A549 treated with AZD2906 at 1 μM for 4 hours (cell line): Measurements from ENCODE around the gene KRTAP19-1. TPM values are rescaled to one million over a fixed set of nuclear protein-coding genes. Genes with fewer than 3 reads are reported as not detected.

Source experiments
- total RNA-seq: library from RNA; stranded (reverse); fragments of 200-300 nt; extraction: Qiagen RNA extraction; gene quantifications from 5 replicates; pipeline ENCODE4 v1.2.3, GENCODE V29; 2022

Gene KRTAP19-1
- total RNA-seq: not detected in 5 replicates

DNA sequence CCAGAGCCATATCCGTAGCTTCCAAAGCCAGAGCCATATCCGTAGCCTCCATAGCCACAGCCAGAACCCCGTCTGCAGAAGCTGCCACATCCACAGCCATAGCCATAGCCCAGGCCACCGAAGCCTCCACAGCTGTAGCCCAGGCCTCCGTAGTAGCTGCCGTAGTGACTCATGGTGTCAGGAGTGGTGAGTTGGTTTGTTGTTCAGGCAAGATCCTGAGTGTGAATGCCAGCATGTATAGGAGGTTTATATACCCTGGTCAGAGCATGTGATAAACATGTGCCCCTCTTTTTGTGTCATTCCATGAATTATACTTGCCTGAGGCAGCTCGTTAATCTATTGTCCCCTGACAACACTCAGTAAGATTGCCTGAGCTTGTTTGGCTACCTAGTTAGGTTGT lies at the start of gene KRTAP19-1:
Gene KRTAP19-1 (minus strand): TSS at position 223 of the 400 bp plus-strand sequence. CDS start 50 bp downstream, at position 173.

DNA sequence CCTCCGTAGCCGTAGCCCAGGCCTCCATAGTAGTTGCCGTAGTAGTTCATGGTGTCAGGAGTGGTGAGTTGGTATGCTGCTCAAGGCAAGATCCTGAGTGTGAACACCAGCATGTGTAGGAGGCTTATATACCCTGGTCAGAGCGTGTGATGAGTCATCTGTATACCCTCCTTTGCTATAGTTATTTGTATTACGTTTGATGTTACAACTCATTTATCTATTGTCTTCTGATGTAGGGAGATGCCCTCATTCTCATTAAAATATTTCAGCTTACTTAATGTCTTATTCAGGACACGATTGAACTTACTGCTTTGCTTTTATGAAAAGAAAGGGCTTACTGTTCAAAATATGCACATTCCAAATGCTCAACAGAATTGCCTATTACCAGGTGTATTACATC lies 21.9 kb upstream of the KRTAP19-1 start, which contains the start of gene KRTAP19-5:
Gene KRTAP19-5 (minus strand): TSS at position 101 of the 400 bp plus-strand sequence. CDS start 51 bp downstream, at position 50.

DNA sequence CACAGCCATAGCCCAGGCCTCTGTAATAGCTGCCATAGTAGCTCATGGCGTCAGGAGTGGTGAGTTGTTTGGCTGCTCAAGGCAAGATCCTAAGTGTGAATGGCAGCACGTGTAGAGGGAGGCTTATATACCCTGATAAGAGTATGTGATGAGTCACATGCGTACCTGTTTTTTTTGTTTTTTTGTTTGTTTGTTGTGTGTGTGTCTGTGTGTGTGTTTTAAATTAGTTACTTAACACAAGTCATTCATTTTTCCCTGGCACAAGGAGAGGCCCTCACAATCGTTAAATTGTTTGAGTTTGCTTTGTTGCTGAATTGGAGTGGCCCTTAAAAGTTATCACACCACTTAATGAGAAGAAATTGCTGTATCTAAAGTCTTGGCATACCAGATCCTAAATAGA lies 16.9 kb upstream of the KRTAP19-1 start, which contains the start of gene KRTAP19-4:
Gene KRTAP19-4 (minus strand): TSS at position 101 of the 400 bp plus-strand sequence. CDS start 55 bp downstream, at position 46.

DNA sequence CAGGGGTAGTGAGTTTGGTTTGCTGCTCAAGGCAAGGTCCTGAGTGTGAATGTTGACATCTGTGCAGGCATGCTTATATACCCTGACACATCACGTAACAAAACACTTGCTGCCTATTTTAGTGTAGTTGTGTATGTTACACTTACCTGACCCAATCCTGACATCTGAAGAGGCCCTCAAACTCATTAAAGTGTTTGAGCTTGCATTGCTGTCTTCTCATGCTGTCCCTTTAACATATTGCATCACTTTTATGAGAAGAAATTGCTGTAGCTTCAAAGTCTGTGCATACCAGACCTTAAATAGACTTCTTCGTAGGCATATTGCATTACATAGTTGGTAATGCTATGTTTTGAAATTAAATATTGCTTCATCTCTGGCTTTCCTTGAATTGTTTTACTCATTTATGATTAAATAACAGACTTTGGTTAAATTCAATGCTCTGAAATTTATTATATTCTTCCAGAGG lies 11.8 kb upstream of the KRTAP19-1 start, which contains the start of gene KRTAP19-3:
Gene KRTAP19-3 (minus strand): TSS at position 51 of the 466 bp plus-strand sequence. CDS start 56 bp downstream, outside the sequence.

DNA sequence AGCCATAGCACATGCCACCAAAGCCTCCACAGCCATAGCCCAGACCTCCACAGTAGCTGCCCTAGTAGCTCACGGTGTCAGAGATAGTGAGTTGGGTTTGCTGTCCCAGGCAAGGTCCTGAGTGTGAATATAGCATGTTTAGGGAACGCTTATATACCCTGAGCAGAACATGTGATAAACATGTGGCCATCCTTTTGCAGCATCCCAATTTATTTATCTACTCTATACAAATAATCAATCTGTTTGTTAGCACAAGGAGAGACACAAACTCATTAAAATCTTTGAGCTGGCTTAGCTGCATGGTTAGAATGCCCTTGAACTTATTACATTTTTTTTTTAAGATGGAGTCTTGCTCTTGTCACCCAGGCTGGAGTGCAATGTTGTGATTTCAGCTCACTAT lies 7.2 kb upstream of the KRTAP19-1 start, which contains the start of gene KRTAP19-2:
Gene KRTAP19-2 (minus strand): TSS at position 101 of the 400 bp plus-strand sequence. CDS start 88 bp downstream, at position 13.

DNA sequence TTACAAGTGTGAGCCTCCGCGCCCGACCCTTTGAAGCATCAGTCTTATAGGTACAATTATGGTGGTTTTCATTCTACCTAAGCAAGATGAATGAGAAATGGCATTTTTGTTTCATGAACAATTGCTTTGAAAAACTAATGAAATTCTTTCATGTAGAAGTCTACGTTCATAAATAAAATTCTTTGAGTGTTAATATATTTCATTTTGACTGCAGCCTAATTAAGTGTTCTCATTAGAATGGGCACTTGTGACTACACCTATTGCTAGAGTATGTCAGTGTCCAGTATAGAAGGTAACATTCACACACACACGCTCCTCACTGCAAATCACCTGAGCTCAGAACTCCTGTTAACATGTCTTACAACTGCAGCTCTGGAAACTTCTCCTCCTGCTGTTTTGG lies 40.2 kb downstream of the KRTAP19-1 start, which contains the start of gene KRTAP15-1:
Gene KRTAP15-1 (plus strand): TSS at position 301 of the 400 bp plus-strand sequence. CDS start 53 bp downstream, at position 354.

DNA sequence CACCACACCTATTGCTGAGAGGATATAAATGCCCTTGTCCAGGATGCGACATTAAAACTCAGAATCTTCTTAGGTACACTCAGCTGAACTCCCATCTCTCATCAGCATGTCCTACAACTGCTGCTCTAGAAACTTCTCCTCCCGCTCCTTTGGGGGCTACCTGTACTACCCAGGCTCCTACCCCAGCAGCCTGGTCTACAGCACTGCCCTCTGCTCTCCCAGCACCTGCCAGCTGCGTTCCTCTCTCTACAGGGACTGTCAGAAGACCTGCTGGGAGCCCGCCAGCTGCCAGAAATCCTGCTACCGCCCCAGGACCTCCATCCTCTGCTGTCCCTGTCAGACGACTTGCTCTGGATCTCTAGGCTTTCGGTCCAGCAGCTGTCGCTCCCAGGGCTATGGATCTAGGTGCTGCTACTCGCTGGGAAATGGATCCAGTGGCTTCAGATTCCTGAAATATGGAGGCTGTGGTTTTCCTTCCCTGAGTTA lies 50.0 kb downstream of the KRTAP19-1 start, which contains the start of gene KRTAP13-4:
Gene KRTAP13-4 (plus strand): TSS at position 51 of the 486 bp plus-strand sequence. CDS start 56 bp downstream, at position 107.

Other genes starting within 250 kb of the KRTAP19-1 start
- not detected in 5 replicates for gene KRTAP24-1, start 197.4 kb downstream of the KRTAP19-1 start, total RNA-seq
- not detected in 5 replicates for gene KRTAP25-1, start 190.9 kb downstream of the KRTAP19-1 start, total RNA-seq
- gene KRTAP26-1, start 160.1 kb downstream of the KRTAP19-1 start, total RNA-seq: not detected in 5 replicates
- gene KRTAP27-1, start 142.7 kb downstream of the KRTAP19-1 start, total RNA-seq: not detected in 5 replicates
- gene KRTAP23-1, start 131.8 kb downstream of the KRTAP19-1 start, total RNA-seq: not detected in 5 replicates
- gene KRTAP13-2, start 108.1 kb downstream of the KRTAP19-1 start, total RNA-seq: not detected in 5 replicates
- gene KRTAP13-1, start 84.3 kb downstream of the KRTAP19-1 start, total RNA-seq: not detected in 5 replicates
- not detected in 5 replicates for gene KRTAP13-3, start 54.4 kb downstream of the KRTAP19-1 start, total RNA-seq
- gene KRTAP13-4, start 50.1 kb downstream of the KRTAP19-1 start, total RNA-seq: not detected in 5 replicates
- not detected in 5 replicates for gene KRTAP15-1, start 40.1 kb downstream of the KRTAP19-1 start, total RNA-seq
- gene KRTAP19-2, start 7.1 kb upstream of the KRTAP19-1 start, total RNA-seq: not detected in 5 replicates
- gene KRTAP19-3, start 11.6 kb upstream of the KRTAP19-1 start, total RNA-seq: not detected in 5 replicates
- gene KRTAP19-4, start 16.8 kb upstream of the KRTAP19-1 start, total RNA-seq: not detected in 5 replicates
- gene KRTAP19-5, start 21.8 kb upstream of the KRTAP19-1 start, total RNA-seq: not detected in 5 replicates
- gene KRTAP19-6, start 61.5 kb upstream of the KRTAP19-1 start, total RNA-seq: not detected in 5 replicates
- not detected in 5 replicates for gene KRTAP19-7, start 80.9 kb upstream of the KRTAP19-1 start, total RNA-seq
- not detected in 5 replicates for gene KRTAP22-2, start 110.0 kb upstream of the KRTAP19-1 start, total RNA-seq
- not detected in 5 replicates for gene KRTAP6-3, start 112.1 kb upstream of the KRTAP19-1 start, total RNA-seq
- gene KRTAP6-2, start 118.5 kb upstream of the KRTAP19-1 start, total RNA-seq: not detected in 5 replicates
- gene KRTAP22-1, start 120.7 kb upstream of the KRTAP19-1 start, total RNA-seq: not detected in 5 replicates
- gene KRTAP6-1, start 133.6 kb upstream of the KRTAP19-1 start, total RNA-seq: not detected in 5 replicates
- not detected in 5 replicates for gene KRTAP20-1, start 136.1 kb upstream of the KRTAP19-1 start, total RNA-seq
- not detected in 5 replicates for gene KRTAP20-4, start 140.3 kb upstream of the KRTAP19-1 start, total RNA-seq
- not detected in 5 replicates for gene KRTAP20-2, start 154.8 kb upstream of the KRTAP19-1 start, total RNA-seq
- gene KRTAP20-3, start 162.5 kb upstream of the KRTAP19-1 start, total RNA-seq: not detected in 5 replicates
- gene KRTAP21-3, start 238.4 kb upstream of the KRTAP19-1 start, total RNA-seq: not detected in 5 replicates